ENCODE measurements around the gene MCF2L2.
A peak's percentile ranks its signal among the peaks of the same experiment; 100 is the strongest.

Gene MCF2L2

GRCh38 chr3:183249006-183249718 is 179.3 kb downstream of the MCF2L2 start:
- TF ChIP-seq MAX (IDR thresholded peaks at IDR 0.05; ENCODE audit: low read depth, low read length): no peak
- TF ChIP-seq POLR2A (IDR thresholded peaks at IDR 0.05; ENCODE audit: extremely low read depth, insufficient read length): no peak
- TF ChIP-seq MYC (IDR thresholded peaks at IDR 0.05; ENCODE audit: low read depth, low read length): no peak
- TF ChIP-seq CTCF (IDR thresholded peaks at IDR 0.05; ENCODE audit: low read depth, low read length): no peak
- no peak for DNase-seq (ENCODE audit: low read depth)
- no peak overlapping the region for H3K4me3 ChIP-seq (ENCODE audit: low read depth, low read length)

GRCh38 chr3:183247011-183247589 is 181.3 kb downstream of the MCF2L2 start:
- H3K4me3 ChIP-seq (ENCODE audit: low read depth, low read length): no peak overlapping the region
- DNase-seq (ENCODE audit: low read depth): no peak
- TF ChIP-seq POLR2A (IDR thresholded peaks at IDR 0.05; ENCODE audit: extremely low read depth, insufficient read length) (no peak), CTCF (IDR thresholded peaks at IDR 0.05; ENCODE audit: low read depth, low read length) (no peak), MYC (IDR thresholded peaks at IDR 0.05; ENCODE audit: low read depth, low read length) (no peak), MAX (IDR thresholded peaks at IDR 0.05; ENCODE audit: low read depth, low read length) (no peak)

GRCh38 chr3:183244981-183245476 is 183.4 kb downstream of the MCF2L2 start:
- no peak for TF ChIP-seq POLR2A (IDR thresholded peaks at IDR 0.05; ENCODE audit: extremely low read depth, insufficient read length)
- no peak for TF ChIP-seq MAX (IDR thresholded peaks at IDR 0.05; ENCODE audit: low read depth, low read length)
- no peak for TF ChIP-seq CTCF (IDR thresholded peaks at IDR 0.05; ENCODE audit: low read depth, low read length)
- TF ChIP-seq MYC (IDR thresholded peaks at IDR 0.05; ENCODE audit: low read depth, low read length): no peak
- no peak for DNase-seq (ENCODE audit: low read depth)
- no peak overlapping the region for H3K4me3 ChIP-seq (ENCODE audit: low read depth, low read length)

- TF ChIP-seq POLR2A (IDR thresholded peaks at IDR 0.05; ENCODE audit: extremely low read depth, insufficient read length): no peak
- TF ChIP-seq CTCF (IDR thresholded peaks at IDR 0.05; ENCODE audit: low read depth, low read length): no peak
- TF ChIP-seq MAX (IDR thresholded peaks at IDR 0.05; ENCODE audit: low read depth, low read length): no peak
- no peak for TF ChIP-seq MYC (IDR thresholded peaks at IDR 0.05; ENCODE audit: low read depth, low read length)
- H3K4me3 ChIP-seq (ENCODE audit: low read depth, low read length): no peak overlapping the region
- DNase-seq (ENCODE audit: low read depth): peak; percentile 85
Observed at GRCh38 chr3:183244219-183244618, 184.2 kb downstream of the MCF2L2 start.

GRCh38 chr3:183242431-183242830 is 186.0 kb downstream of the MCF2L2 start:
- no peak overlapping the region for H3K4me3 ChIP-seq (ENCODE audit: low read depth, low read length)
- DNase-seq (ENCODE audit: low read depth): no peak

More at GRCh38 chr3:183242431-183242830, 186.0 kb downstream of the MCF2L2 start:
- TF ChIP-seq CTCF (IDR thresholded peaks at IDR 0.05; ENCODE audit: low read depth, low read length) (no peak), MYC (IDR thresholded peaks at IDR 0.05; ENCODE audit: low read depth, low read length) (no peak), MAX (IDR thresholded peaks at IDR 0.05; ENCODE audit: low read depth, low read length) (no peak), POLR2A (IDR thresholded peaks at IDR 0.05; ENCODE audit: extremely low read depth, insufficient read length) (no peak)

All from NB4 (cell line).